Activated CD4-positive, alpha-beta T cell treated with anti-CD3 and anti-CD28 coated beads for 24 hours (primary cell): Measurements from ENCODE around the gene FARP1.

Experiments
- DNase-seq, 2 donors: peaks; one replicate each; pipeline ENCODE4 v3.0.0-alpha.2; 2020; ENCODE audit warnings: low read depth in 2 of 2

Gene FARP1

DNA sequence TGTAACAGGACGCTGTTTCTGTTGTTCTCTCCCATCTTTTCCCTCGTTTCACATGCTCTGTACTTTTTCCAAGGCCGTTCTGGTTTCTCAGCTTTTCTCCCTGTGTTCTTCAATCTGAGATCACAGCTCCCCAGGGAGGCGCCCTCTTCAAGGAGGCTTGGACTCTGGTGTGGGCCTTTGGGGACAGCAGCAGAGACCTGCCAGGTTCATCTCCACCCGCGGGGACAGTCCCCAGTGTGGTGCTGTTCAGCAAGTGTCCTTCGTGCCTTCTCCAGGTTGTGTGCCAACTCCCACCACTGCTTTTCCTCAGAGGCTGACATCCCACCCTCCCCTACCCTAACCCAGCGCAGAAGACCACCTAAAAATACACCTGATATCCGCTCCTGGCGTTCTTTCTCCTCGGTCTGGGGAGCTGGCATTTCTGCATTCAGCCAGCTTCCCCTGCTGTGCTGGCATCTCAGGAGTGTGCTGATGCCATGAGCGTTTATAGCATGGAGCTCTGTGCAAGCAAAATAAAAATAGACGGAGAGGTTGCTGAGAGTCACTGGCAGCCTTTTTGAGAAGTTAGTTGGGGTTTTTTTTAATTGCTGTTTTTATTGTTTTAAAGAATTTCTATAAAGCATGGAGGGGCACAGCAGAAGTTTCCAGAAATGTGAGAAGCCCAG lies 284.6 kb downstream of the FARP1 start:
- no peak for DNase-seq

DNA sequence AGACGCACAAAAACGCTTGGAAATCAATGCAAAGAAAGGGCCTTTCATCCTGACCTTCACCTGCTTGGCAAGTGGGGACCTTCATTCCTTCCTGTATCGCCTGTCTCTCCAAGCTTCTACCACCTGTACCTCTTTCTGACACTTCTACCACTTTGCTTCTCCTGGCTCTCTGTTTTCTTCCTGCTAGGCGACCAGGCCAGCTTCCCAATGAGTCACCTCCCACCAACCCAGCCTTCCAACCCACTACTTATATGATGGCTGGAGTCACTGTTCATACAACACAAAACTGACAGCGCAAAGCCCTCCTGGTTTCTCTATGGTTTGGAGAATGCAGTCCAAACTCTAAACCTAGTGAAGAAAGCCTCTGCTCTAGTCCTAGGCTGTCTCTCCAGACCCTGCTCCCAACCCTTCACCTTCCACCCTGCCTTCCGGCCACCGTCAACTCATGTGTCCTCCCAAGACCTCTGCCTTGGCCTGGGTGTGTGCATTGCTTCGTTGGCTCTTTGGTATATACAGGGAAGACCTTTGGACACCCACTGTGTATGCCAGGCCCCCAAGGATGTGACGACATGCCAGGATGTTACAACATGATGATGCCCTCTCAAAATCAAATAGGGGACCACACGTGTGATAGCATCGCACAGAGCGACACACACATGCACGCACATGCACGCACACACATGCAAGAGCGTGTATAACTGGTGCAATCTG lies 285.5 kb downstream of the FARP1 start:
- no peak for DNase-seq

DNA sequence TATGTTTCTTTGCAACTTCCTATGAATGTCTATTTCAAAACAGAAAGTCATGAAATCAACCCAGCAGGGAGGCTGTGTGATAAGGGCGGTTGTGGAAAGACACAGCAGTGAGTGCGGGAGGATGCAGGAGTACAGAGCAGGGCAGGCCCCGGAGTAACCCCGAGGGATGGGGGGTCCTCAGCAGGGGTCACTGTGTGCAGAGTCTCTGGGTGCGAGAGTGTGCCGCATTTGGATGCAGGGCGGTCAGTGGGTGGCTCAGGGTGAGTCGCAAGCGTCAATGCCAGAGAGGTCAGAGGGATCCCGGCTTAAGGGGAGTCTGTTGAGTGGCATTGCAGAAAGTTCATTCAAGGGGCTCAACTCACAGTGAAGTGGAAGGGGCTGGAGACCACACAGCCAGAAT lies 286.2 kb downstream of the FARP1 start:
- DNase-seq: no peak

DNA sequence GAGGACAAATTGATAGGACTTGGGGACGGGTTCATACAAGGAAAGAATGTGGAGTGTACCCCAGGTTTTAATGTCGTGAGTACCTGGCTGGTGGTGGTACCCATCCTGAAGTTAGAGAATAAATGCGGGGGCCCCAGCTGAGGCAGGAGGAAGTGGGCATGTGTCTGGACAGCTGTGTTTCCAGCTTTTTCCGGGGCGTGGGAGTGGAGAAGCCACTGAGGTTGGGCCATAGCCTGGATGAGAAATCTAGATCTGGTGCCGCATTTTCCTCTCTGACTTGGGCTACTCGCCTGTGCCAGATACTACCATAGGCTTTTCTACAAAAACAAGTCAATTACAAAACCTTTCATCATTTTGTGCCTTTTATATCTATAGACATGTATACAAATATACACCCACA lies 286.6 kb downstream of the FARP1 start:
- no peak for DNase-seq

DNA sequence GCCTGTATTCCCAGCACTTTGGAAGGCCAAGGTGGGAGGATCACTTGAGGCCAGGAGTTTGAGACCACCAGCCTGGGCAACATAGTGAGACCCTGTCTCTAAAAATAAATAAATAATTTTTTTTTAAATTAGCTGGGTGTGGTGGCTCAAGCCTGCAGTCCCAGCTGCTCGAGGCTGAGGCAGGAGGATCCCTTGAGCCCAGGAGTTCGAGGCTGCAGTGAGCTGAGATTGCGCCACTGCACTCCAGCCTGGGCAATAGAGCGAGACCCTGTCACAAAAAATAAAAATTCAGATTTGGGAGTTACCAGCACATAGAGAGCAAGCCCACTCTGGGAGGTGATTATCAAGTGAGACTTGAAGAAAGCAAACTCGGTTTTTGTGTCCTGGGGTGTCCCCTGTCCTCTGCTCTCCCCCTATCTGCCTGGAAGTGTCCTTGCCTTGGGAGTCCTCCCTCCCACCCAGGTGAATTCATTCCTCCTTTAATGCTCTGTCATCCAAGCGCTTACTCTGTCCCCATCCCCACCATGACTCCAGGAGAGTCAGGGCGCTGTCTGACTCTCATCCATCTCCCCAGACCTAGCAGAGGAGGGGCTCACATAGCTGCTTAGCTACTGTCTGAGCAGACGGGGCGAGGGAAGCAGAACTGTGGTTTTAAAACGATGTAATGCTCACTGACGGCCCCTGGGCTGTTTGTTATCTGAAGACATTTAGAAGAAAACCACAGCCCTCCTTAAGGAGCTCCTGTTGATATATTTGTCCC lies 287.3 kb downstream of the FARP1 start:
- no peak for DNase-seq

DNA sequence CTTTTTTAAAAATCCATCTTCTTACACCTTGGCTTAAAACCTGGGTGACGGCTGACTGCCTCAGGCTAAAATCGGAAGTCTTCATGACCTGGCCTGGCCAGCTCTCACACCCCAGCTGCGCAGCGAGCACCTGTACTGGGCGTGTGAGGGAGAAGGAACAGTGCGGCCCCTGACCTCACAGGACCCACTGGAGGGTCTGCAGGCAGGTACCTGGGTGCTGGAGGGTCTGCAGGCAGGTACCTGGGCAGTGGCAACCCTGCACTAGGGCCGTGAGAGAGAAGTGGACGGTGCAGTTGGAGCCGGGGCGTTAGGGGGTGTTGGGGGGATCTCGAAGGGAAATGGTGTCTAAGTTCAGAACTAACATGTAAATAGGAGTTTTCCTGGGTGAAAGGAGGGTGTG lies 289.7 kb downstream of the FARP1 start:
- DNase-seq: no peak

DNA sequence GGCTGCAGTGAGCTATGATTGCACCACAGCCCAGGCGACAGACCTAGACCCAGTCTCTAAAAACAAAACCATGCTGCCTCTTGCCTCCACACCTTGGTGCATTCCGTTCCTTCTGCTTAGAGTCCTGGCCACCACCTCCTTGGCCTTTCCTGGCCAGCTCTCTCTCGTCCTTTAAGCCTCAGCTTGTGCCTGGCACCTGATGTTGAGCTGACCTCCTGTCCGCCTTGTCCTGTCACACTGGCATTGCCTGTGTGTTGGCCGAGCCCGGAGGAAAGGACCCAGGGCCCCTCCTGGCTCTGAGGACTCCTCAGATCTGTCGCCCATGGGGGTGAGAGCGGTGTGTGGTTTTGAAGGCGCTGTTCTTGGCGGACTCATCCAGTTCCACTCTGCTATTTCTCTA lies 290.8 kb downstream of the FARP1 start:
- no peak for DNase-seq

DNA sequence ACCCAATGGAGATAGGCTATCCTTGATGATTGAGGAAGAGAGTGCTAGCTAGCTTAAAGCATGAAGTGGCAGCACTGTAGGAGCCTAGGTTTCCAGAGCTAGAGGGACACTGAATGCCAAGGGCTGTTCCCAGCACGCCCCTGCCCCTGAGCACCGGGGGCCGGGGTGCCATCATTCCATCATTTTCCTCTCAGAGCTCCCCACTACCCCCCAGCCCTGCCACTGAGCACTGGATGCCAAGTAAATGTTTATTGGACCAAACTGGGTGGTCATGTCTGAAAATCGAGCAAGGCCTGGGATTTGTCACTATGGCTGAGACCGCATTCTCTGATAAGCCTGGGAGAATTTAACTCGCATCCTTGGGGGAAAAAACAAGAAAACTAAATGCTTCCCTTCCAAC lies 291.2 kb downstream of the FARP1 start:
- DNase-seq: no peak

DNA sequence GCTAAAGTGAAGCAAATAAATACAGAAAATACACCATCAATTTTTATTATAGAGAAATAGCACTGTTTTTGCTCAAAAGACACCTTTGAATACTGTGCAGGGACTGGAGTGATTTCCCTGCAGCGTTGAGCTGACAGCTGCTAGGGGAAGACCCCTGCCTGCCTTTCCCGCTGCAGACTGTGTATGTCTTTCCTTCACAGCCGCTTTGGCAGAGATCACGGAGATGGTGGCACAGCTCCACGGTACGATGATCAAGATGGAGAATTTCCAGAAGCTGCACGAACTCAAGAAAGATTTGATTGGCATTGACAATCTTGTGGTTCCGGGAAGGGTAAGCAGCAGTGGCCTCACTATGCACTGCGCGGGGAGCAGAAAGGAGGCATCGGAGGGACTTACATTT lies 292.5 kb downstream of the FARP1 start:
- no peak for DNase-seq

DNA sequence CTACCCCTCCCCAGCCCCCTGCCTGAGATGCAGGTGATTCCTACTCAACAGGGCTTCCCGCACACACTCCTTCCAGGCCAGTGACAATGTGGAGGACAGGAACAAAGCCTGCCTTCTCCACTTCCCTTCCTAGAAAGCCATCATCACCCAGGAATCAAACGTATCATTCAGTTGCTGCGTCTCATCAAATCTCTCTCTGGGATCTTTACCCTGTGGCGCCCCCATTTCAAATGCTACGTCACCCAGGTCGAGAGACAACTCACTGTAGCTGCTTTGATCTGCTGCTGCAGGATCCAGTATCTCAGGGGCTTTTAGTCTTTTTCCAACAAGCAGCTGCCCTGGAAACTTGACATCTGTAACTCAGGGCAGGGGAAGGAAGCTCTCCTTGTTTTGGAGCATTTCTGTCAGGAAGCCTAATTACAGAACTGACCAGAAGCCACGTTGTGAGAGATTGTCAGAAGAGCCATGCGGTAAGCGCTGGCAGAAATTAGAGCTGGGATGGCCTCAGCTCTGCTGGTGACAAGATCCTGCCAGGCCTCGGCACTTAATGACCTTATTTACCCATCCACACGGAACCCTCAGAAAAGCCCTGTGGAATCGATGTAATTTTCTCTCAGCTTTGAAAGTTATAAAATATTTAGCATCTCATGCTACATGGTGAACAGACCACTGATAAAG lies 293.5 kb downstream of the FARP1 start:
- no peak for DNase-seq

DNA sequence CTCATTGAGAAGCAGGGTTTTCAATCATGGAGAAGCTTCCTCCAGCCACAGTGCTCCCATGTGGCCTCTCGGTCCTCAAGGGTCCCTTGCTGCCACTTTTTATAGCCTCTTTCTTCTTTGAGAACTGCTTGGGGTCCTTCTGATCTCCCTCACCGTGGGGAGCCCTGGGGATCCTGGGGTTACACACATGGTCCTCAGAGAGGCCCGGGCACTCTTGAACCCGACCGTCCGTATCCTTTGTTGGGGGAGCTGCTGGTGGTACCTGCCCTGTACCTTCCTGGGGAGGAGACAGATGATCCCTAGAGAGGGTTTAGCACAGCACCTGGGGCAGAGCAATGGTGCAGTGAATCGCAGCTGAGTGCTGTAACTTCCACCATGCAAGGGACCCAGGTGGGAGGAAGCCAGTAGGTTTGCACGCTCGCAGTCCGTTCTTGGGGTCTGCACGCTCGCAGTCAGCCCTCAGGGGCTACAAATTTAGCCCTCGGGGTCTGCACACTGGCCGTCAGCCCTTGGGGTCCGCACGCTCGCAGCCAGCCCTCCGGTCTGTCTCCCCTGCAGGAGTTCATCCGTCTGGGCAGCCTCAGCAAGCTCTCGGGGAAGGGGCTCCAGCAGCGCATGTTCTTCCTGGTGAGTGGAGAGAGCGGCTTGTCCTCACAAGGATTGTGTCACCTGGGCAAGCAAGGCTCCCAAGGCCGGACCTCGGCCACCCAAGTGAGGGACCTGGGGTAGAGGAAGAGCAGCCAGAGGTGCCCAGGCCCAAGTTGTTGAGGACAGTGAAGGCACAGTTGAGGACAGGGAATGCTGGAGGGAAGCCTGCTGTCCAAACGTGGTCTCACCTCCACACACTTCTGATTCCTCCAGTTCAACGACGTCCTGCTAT lies 295.6 kb downstream of the FARP1 start:
- no peak for DNase-seq

DNA sequence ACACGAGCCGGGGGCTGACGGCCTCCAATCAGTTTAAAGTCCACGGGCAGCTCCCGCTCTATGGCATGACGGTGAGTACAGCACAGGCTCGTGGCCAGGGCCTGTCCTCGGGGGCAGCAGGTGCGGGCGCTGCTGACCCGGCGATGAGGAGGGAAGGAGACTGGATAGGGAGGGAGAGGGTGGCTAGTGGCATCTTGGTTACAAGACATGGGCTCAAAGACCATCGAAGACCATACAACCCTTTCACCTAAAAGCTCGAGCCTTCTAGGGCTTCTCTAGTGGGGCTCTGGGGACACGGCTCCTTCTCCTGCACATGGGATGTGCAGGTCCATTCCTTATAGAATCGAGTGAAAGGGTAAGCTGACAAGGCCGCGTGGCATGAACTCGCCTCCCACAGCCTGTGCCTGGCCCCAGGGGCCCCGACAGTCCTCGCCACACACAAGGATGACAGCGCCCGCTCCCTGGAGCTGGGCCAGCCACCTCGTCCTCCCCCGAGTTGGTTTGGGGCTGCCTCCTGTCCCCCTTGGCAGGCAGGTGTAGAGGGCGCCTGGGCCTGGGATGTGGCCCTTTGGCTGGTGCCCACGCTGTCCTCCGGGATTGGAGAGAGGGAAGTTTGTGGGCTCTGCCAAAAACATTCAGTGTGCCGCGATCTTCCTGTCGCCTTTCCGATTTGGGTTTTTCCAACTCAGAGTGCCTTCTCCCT lies 296.4 kb downstream of the FARP1 start:
- DNase-seq: no peak

DNA sequence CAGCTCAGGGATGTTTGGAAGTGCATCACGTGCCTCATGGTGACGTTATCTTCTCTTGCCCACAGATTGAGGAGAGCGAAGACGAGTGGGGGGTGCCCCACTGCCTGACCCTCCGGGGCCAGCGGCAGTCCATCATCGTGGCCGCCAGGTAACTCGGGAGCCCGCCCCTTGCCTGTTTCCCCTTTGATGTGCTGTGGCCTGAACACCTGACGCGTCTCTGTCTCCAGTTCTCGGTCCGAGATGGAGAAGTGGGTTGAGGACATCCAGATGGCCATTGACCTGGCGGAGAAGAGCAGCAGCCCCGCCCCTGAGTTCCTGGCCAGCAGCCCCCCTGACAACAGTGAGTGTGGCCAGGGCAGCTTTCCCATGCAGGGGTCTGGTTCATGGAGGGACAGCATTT lies 297.0 kb downstream of the FARP1 start:
- no peak for DNase-seq

DNA sequence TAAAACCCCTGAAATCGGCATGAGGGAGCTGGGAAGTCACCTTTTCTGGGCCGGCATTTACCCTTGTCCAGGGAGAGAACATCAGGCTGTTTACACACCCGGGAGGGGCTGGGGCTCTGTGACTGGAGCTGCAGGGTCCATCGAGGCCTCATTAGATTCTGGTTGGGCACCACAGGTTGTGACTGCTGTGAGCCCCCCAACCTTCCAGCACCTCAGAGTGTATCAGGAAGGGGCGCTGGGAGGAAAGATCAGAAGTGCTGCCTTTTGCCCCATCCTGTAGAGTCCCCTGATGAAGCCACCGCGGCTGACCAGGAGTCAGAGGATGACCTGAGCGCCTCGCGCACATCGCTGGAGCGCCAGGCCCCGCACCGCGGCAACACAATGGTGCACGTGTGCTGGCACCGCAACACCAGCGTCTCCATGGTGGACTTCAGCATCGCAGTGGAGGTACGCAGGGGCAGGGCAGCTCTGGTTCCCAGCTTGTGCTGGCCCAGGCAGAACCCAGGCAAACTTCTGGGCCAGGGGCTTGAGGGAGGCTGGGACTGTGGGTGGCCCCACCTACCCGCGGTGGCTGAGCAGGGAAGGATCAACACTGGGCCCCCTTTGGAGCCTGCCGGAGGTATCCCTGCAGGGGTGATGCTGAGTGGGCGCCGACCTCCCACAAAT lies 297.6 kb downstream of the FARP1 start:
- no peak for DNase-seq

DNA sequence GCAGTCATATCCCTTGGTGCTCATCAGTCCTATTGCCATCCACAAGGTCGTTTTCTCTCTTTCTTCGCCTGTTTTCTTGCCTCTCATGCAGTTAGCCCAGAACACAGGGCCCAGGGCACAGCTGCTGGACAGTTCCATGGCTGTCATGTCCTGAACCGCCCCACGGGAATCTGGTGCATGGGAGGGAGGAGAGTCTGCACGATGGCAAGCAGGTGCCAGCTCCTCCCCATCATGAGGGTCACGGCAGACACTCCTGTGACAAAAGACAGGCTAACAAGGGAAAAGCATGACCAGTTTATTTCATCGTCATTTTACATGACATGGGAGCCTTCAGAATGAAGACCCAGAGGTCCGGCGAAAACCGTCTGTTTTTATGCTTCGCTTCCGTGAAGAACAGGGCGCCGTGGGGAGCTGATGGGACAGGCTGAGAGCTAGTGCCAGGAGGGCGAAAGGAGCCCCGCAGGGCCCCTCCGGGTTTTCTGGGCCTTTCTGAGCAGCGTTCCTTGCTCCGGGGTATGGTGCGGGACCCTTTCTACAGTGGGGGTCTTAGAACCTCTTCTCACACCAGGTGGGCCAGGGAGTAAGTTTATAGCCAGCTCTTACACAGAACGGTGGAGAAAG lies 298.3 kb downstream of the FARP1 start:
- no peak for DNase-seq

DNA sequence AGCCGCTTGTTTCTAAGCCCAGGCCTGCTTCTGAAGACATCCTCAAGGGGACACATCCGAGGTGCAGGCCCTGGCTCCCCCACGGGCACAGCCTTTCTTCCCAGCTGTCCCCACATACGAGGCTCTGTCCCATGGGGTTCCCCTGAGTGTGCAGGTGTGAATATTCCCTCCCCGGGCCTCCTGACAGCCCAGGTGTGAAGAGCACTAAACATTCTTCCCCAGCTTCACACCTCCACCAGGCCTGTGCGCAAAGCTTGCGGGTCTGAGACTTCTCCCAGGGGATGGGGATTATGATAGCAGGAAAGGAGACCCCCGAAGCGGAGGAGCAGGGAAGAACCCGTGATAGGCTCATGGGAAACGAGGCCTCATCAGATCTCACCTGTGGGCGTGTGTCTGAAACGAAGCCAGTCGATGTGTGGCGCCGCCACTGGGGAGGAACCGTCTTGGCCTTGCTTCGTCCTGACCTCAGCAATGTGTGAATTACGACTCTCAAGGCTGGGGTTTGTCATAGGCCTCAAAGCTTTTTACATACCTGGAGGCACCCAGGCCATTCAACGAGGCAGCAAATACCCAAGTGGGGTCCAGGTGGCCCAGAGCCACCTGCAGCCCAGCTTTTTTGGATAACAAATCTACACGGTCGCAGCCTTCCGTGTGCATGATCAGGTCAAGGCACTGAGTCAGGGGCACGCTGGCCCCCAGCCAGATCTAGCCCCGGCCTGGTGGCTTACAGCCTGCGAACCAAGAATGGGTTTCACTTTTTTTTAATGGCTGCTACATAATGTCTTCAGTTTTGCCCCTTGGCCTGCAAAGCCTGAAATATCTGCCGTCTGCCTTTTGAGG lies 299.7 kb downstream of the FARP1 start:
- no peak for DNase-seq

DNA sequence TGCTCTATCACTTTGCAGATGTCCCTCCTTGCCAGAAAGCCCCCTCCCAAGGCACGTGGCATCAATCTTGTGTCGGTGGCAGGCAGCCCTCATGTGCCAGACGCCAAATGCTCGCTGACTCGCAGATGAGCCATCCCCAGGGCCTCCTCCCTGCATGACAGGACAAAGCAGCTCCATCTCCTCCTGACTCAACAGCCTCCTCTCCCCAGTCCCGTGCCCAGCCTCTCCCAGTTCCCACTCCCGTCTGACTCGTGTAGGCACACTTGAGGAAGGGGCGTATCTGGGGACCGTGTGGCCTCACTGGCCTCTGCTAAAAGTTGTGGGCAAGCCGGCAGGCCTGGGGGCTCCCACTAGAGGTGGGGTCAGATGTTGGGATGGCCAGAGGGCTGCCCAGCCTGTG lies 300.4 kb downstream of the FARP1 start:
- no peak for DNase-seq

DNA sequence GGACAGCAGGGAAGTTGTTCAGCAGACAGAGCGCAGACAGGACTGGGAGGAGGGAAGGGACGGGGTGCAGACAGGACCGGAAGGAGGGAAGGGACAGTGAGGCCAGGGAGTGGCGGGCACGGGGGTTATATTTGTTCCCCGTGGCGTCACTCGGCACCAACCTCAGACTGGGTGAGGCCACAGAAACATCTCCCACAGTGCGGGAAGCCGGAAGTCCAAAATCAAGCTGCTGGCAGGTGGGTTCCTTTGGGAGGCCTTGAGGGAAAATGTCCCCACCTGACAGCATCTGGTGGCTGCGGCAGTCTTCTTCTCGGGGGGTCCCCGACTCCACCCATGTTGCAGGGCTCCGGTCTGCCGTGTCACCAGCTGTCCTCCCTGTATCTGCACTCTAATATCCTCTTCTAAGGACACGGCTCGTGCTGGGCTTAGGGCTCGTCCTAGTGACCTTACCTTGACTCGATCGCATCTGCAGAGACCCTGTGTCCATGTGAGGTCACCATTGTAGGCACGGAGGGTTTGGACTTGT lies 301.0 kb downstream of the FARP1 start:
- no peak for DNase-seq

DNA sequence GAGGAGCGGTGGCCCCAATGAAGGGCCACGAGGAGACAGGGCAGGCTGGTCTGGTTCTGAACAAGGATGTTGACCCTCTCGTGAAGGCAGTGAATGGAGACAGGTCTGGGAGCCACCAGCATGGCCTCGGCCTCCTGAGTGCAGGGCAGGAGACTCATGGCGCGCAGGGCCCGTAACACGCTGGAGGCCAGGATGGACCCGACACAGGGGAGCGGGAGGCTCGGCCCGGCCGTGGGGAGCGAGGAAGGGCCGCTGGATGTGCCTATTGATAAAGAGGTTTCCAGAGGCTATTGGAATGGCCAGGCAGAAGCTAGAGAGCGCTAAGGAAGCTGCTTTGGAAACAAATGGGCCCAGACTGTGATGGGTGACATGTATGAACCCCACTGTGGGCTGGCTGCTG lies 301.5 kb downstream of the FARP1 start:
- DNase-seq: no peak
